H1 (cell line): Measurements from ENCODE around the gene DAB2IP. TPM values are rescaled to one million over a fixed set of nuclear protein-coding genes. Genes with fewer than 3 reads are reported as not detected.

Source experiments
- CTCF ChIA-PET: fragments of 300-600 bp; sonication (Branson Sonifier 250); formaldehyde crosslinking; loops from one replicate; lab custom pipeline; 2021; ENCODE audit not compliant: partially characterized antibody; lab: Charles Lee
- POLR2A ChIA-PET: fragments of 300-600 bp; sonication (Branson Sonifier 250); formaldehyde crosslinking; loops from one replicate; lab custom pipeline; 2021; ENCODE audit warnings: inconsistent platforms; ENCODE audit not compliant: partially characterized antibody; lab: Charles Lee
- DNase-seq, 2 experiments: peaks; one replicate each; pipeline versions ENCODE4 v3.0.0 to v3.0.0-alpha.2; 2010 to 2022; ENCODE audit warnings: low spot score in 2 of 2, low read depth in 1 of 2, mixed read lengths in 1 of 2
- FAIRE-seq: peaks from 2 replicates; lab custom pipeline; 2011; peaks lifted over from hg19 to GRCh38; lab: Jason Lieb, UNC
- H2AFZ ChIP-seq: 2 replicates; pipeline ENCODE4 v1.8.1; 2012; ENCODE audit warnings: low read length, inconsistent platforms
- H2AK5ac ChIP-seq: 2 replicates; pipeline ENCODE4 v1.6.1; 2013; ENCODE audit warnings: low read depth, low read length
- H2BK120ac ChIP-seq: replicated peaks from 2 replicates; pipeline ENCODE3; 2013; ENCODE audit warnings: low read depth, low read length, inconsistent platforms
- H2BK12ac ChIP-seq: 2 replicates; pipeline ENCODE4 v1.6.1; 2013; ENCODE audit warnings: low read depth, low read length
- H2BK15ac ChIP-seq: 2 replicates; pipeline ENCODE4 v1.6.1; 2013; ENCODE audit warnings: low read length
- H2BK20ac ChIP-seq: 2 replicates; pipeline ENCODE4 v1.6.1; 2013; ENCODE audit warnings: low read length
- H2BK5ac ChIP-seq: 2 replicates; pipeline ENCODE4 v1.6.1; 2013; ENCODE audit warnings: low read depth, low read length
- H3K14ac ChIP-seq: 2 replicates; pipeline ENCODE4 v1.6.1; 2013; ENCODE audit warnings: inconsistent platforms; ENCODE audit not compliant: insufficient read length
- H3K18ac ChIP-seq: 2 replicates; pipeline ENCODE4 v1.6.1; 2013; ENCODE audit warnings: low read length; ENCODE audit errors: extremely low read depth
- H3K23ac ChIP-seq: 2 replicates; pipeline ENCODE4 v1.6.1; 2013; ENCODE audit warnings: inconsistent platforms; ENCODE audit not compliant: insufficient read length
- H3K23me2 ChIP-seq: 2 replicates; pipeline ENCODE4 v1.6.1; 2013; ENCODE audit warnings: low read depth, low read length
- H3K27ac ChIP-seq: 2 replicates; pipeline ENCODE4 v1.6.1; 2011; ENCODE audit warnings: low read depth, low read length, inconsistent platforms
- H3K27me3 ChIP-seq, 4 experiments: replicated peaks in 1 of 4; 1 replicate in 1 of 4; 2 replicates in 3 of 4; pipeline versions ENCODE4 v1.6.1 to v1.8.1; 2011 to 2013; ENCODE audit warnings: low read length in 3 of 4, mild to moderate bottlenecking in 3 of 4, inconsistent platforms in 2 of 4, mixed read lengths in 2 of 4, moderate library complexity in 1 of 4; ENCODE audit not compliant: control insufficient read depth in 3 of 4, insufficient read depth in 3 of 4; ENCODE audit errors: extremely low read depth in 1 of 4
- H3K36me3 ChIP-seq, 4 experiments: 2 replicates each; pipeline versions ENCODE4 v1.6.1 to v1.8.1; 2011 to 2013; ENCODE audit warnings: mild to moderate bottlenecking in 4 of 4, low read length in 3 of 4, moderate library complexity in 2 of 4, control low read depth in 1 of 4, inconsistent platforms in 1 of 4; ENCODE audit not compliant: insufficient read depth in 4 of 4, control insufficient read depth in 2 of 4
- H3K4ac ChIP-seq: replicated peaks from 2 replicates; pipeline ENCODE3; 2013; ENCODE audit warnings: low read length, low read depth, mixed read lengths, inconsistent platforms; ENCODE audit not compliant: insufficient read length
- H3K4me1 ChIP-seq, 4 experiments: replicated peaks in 1 of 4; 1 replicate in 1 of 4; 2 replicates in 3 of 4; pipeline versions ENCODE4 v1.6.1 to v1.8.1; 2011 to 2013; ENCODE audit warnings: low read length in 3 of 4, inconsistent platforms in 2 of 4, mixed read lengths in 1 of 4; ENCODE audit not compliant: insufficient read depth in 4 of 4, control insufficient read depth in 3 of 4
- H3K4me2 ChIP-seq, 2 experiments: 2 replicates each; pipeline versions ENCODE4 v1.6.1 to v1.8.1; 2011 to 2013; ENCODE audit warnings: low read depth in 2 of 2, low read length in 2 of 2, control low read depth in 1 of 2, inconsistent platforms in 1 of 2, mild to moderate bottlenecking in 1 of 2; ENCODE audit not compliant: insufficient read depth in 1 of 2
- H3K4me3 ChIP-seq, 4 experiments: fragments of 200-600, 300-600 bp in 1 of 4; sonication (generic), shearing (Covaris generic), sonication (Bioruptor Twin) in 1 of 4; 2 replicates each; pipeline versions ENCODE4 v1.5.1 to v1.8.1; 2011 to 2016; ENCODE audit warnings: low read length in 4 of 4, low read depth in 3 of 4, control low read depth in 2 of 4, inconsistent platforms in 2 of 4, mild to moderate bottlenecking in 2 of 4, mixed read lengths in 1 of 4, moderate library complexity in 1 of 4; ENCODE audit not compliant: insufficient read depth in 2 of 4; ENCODE audit errors: extremely low read depth in 1 of 4
- H3K56ac ChIP-seq: replicated peaks from 2 replicates; pipeline ENCODE3; 2013; ENCODE audit warnings: low read depth, mild to moderate bottlenecking, mixed read lengths, low read length, inconsistent platforms; ENCODE audit not compliant: insufficient read length
- H3K79me1 ChIP-seq: 2 replicates; pipeline ENCODE4 v1.6.1; 2013; ENCODE audit warnings: low read depth, low read length, control low read depth
- H3K79me2 ChIP-seq, 2 experiments: 2 replicates each; pipeline versions ENCODE4 v1.6.1 to v1.8.1; 2012 to 2013; ENCODE audit warnings: low read length in 2 of 2, mild to moderate bottlenecking in 2 of 2, inconsistent platforms in 1 of 2; ENCODE audit not compliant: insufficient read depth in 2 of 2, control insufficient read depth in 1 of 2
- H3K9ac ChIP-seq, 4 experiments: replicated peaks in 1 of 4; 1 replicate in 1 of 4; 2 replicates in 3 of 4; pipeline versions ENCODE4 v1.6.1 to v1.8.1; 2011 to 2013; ENCODE audit warnings: low read depth in 3 of 4, low read length in 3 of 4, control low read depth in 2 of 4, mild to moderate bottlenecking in 2 of 4, moderate library complexity in 2 of 4, inconsistent platforms in 1 of 4; ENCODE audit errors: extremely low read depth in 1 of 4
- H3K9me3 ChIP-seq, 2 experiments: 2 replicates each; pipeline versions ENCODE4 v1.6.1 to v1.8.1; 2012 to 2013; ENCODE audit warnings: mild to moderate bottlenecking in 2 of 2, moderate library complexity in 2 of 2, control low read depth in 1 of 2, inconsistent platforms in 1 of 2, low read depth in 1 of 2, low read length in 1 of 2, mixed read lengths in 1 of 2; ENCODE audit not compliant: insufficient read depth in 2 of 2
- H4K20me1 ChIP-seq, 2 experiments: replicated peaks in 1 of 2; 2 replicates each; pipeline versions ENCODE3 to v1.8.1; 2011 to 2013; ENCODE audit warnings: inconsistent platforms in 2 of 2, low read length in 2 of 2, mild to moderate bottlenecking in 1 of 2; ENCODE audit not compliant: insufficient read depth in 2 of 2, control insufficient read depth in 1 of 2
- H4K5ac ChIP-seq: 2 replicates; pipeline ENCODE4 v1.6.1; 2013; ENCODE audit warnings: low read length, low read depth, mixed read lengths, inconsistent platforms; ENCODE audit not compliant: insufficient read length
- H4K8ac ChIP-seq: 2 replicates; pipeline ENCODE4 v1.8.0; 2013; ENCODE audit warnings: mild to moderate bottlenecking, moderate library complexity, low read length, inconsistent platforms; ENCODE audit not compliant: insufficient read depth; ENCODE audit errors: extremely low read depth
- H4K91ac ChIP-seq: replicated peaks from 2 replicates; pipeline ENCODE3; 2013; ENCODE audit warnings: low read length, mixed read lengths, inconsistent platforms; ENCODE audit not compliant: insufficient read length
- ASH2L ChIP-seq: fragments of 200-600, 300-600 bp; sonication (generic); IDR thresholded peaks from one replicate; pipeline ENCODE4 v1.7.1; 2017; ENCODE audit warnings: low read length
- CBX5 ChIP-seq: fragments of 300-800, 300-1000 bp; sonication (generic); IDR thresholded peaks from 2 replicates; pipeline ENCODE4 v1.7.1; 2016; ENCODE audit warnings: antibody characterized with exemption, low read length, low read depth
- CHD1 ChIP-seq: IDR thresholded peaks from 2 replicates; pipeline ENCODE4 v1.6.1; 2012; ENCODE audit warnings: low read depth, low read length, improper control_type of control experiment
- HDAC6 ChIP-seq: IDR thresholded peaks from one replicate; pipeline ENCODE4 v1.7.1; 2012; ENCODE audit warnings: low read depth, mild to moderate bottlenecking, inconsistent platforms, low read length, moderate library complexity
- NRF1 ChIP-seq: IDR thresholded peaks from 2 replicates; pipeline ENCODE4 v1.6.1; 2011; ENCODE audit warnings: mild to moderate bottlenecking, low read depth, low read length, improper control_type of control experiment
- POLR2AphosphoS5 ChIP-seq: IDR thresholded peaks from 2 replicates; pipeline ENCODE4 v1.6.1; 2011; ENCODE audit warnings: low read depth, low read length
- SAP30 ChIP-seq: fragments of 300-600 bp; sonication (generic); IDR thresholded peaks from 2 replicates; pipeline ENCODE4 v1.7.1; 2012; ENCODE audit warnings: low read length, moderate library complexity, mild to moderate bottlenecking, inconsistent platforms; ENCODE audit not compliant: insufficient read depth, insufficient replicate concordance
- TAF7 ChIP-seq: optimal IDR thresholded peaks from 2 replicates; pipeline ENCODE3; 2011; ENCODE audit warnings: low read depth, mild to moderate bottlenecking, inconsistent platforms, low read length, moderate library complexity, borderline replicate concordance
- YY1 ChIP-seq: IDR thresholded peaks from 2 replicates; pipeline ENCODE4 v1.6.1; 2011; ENCODE audit warnings: low read depth, mild to moderate bottlenecking, low read length
- WGBS, 2 experiments: shearing (Covaris generic) in 1 of 2; methylation state at CpG; one replicate each; pipeline versions ENCODE4 v1.1.6 to v1.1.7; 2013 to 2015; ENCODE audit warnings: low lambda C conversion rate in 2 of 2, mixed read lengths in 2 of 2, inconsistent platforms in 1 of 2, low coverage in 1 of 2, missing lambda C conversion rate in 1 of 2; ENCODE audit not compliant: insufficient replicate concordance in 2 of 2, insufficient coverage in 1 of 2, insufficient read length in 1 of 2; ENCODE audit errors: extremely low coverage in 1 of 2, missing lambda C conversion rate in 1 of 2; 5-methylcytosine and 5-hydroxymethylcytosine counted together
- polyA plus RNA-seq, 7 experiments: library from polyadenylated mRNA; depleted of rRNA in 3 of 7; stranded (reverse) in 5 of 7; unstranded in 2 of 7; fragments of >200 nt in 5 of 7; fragments of 200-250 nt in 2 of 7; gene quantifications; 1 replicate in 5 of 7; 2 replicates in 1 of 7; 4 replicates in 1 of 7; pipeline versions ENCODE4 v1.2.1 to v1.2.3, GENCODE V29; 2011 to 2013; ENCODE audit warnings: missing spikeins in 2 of 7, mixed read lengths in 2 of 7
- total RNA-seq: library from RNA; stranded (reverse); fragmentation: NEBNext Ultra II Directional; extraction: Animal tissue kit (Norgen Biotek cat#: 25700); gene quantifications from 2 replicates; pipeline ENCODE4 v1.2.1, GENCODE V29; 2021
- TF ChIP-seq, protein P1 (sequence below), 3 experiments: IDR thresholded peaks; 1 replicate in 2 of 3; 2 replicates in 1 of 3; pipeline versions ENCODE4 v1.5.1 to v1.6.1; 2011; ENCODE audit warnings: low read length in 3 of 3, mild to moderate bottlenecking in 3 of 3, inconsistent platforms in 2 of 3, low read depth in 1 of 3, moderate library complexity in 1 of 3; ENCODE audit not compliant: insufficient read depth in 1 of 3; ENCODE audit errors: control extremely low read depth in 1 of 3
- TF ChIP-seq, protein P2 (sequence below): IDR thresholded peaks from 2 replicates; pipeline ENCODE4 v1.6.1; 2012; ENCODE audit warnings: inconsistent platforms

Gene DAB2IP
- total and polyA plus RNA-seq, 2 of the 8 experiments (the other 6 are each of a cell fraction or from before 2014, with no cell fraction given): 19.7 to 39.5 TPM

DNA sequence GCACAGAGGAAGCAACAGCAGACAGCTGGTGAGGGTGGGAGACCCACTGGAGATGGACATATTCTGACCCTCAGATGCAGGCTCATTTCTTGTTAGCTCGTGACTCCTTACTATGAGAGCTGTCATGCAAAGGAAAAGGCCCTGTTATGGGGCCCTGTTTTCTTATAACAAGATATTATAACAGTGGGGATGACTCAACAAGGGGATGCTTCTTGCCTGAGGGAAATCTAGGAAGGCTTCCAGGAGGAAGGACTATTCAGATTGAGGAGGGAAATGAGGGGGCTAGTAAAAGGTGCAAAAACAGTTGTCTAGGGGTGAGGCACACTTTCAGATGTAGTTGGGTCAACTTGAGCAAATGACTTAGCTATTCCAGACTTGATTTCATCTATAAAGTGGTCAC is 83.0 kb downstream of the DAB2IP start:
- Histone ChIP-seq H2AK5ac (no peak overlapping the region), H3K27me3 (peaks cover 0 to 8% (median 4%) of the 10 kb centered on the region in 4 experiments; a peak in 4 of 7 replicates), H3K9ac (no peak overlapping the region), H3K4me3 (no peak overlapping the region), H4K20me1 (peaks cover 14 to 44% of the 10 kb centered on the region in 2 experiments), H3K27ac (no peak overlapping the region), H3K23me2 (peaks cover 11% of the 10 kb centered on the region), H3K79me1 (peaks cover 25% of the 10 kb centered on the region), H3K14ac (no peak overlapping the region), H4K8ac (no peak overlapping the region), H3K79me2 (peaks cover 0 to 37% of the 10 kb centered on the region in 2 experiments; a peak in 1 of 4 replicates), H3K23ac (no peak overlapping the region), H3K56ac (no peak overlapping the region), H2BK15ac (no peak overlapping the region), H3K4me1 (peaks cover 12 to 38% (median 31%) of the 10 kb centered on the region in 4 experiments), H2BK120ac (no peak overlapping the region), H3K18ac (no peak overlapping the region), H2AFZ (no peak overlapping the region), H3K4ac (no peak overlapping the region), H3K9me3 (no peaks in the 10 kb centered on the region), H4K5ac (no peak overlapping the region), H3K4me2 (no peak overlapping the region; a peak in 1 of 4 replicates), H4K91ac (no peak overlapping the region), H3K36me3 (no peaks in the 10 kb centered on the region), H2BK20ac (no peak overlapping the region), H2BK5ac (no peak overlapping the region), H2BK12ac (no peak overlapping the region; the same call in 1 of the 2 replicates)
- no peak for FAIRE-seq
- DNase-seq: no peak
- ChIA-PET CTCF (interaction anchor here (0.6 to 20.3 kb wide), 40 partner anchors 8 to 252 kb away, joined by 3 to 305 read pairs (median 5); no protein-coding TSS in a partner anchor), POLR2A (interaction anchor here (1.0 to 2.0 kb wide), 4 partner anchors 10 to 35 kb away, joined by 3 to 6 read pairs (median 4); no protein-coding TSS in a partner anchor)
- WGBS, 2 experiments: 89% methylated on average over 1 of the region's 1 CpG; no CpG with 5 or more reads in 1 of the 2 experiments
- no peak for TF ChIP-seq POLR2AphosphoS5
- no peak for TF ChIP-seq CHD1
- TF ChIP-seq, protein P1, sequence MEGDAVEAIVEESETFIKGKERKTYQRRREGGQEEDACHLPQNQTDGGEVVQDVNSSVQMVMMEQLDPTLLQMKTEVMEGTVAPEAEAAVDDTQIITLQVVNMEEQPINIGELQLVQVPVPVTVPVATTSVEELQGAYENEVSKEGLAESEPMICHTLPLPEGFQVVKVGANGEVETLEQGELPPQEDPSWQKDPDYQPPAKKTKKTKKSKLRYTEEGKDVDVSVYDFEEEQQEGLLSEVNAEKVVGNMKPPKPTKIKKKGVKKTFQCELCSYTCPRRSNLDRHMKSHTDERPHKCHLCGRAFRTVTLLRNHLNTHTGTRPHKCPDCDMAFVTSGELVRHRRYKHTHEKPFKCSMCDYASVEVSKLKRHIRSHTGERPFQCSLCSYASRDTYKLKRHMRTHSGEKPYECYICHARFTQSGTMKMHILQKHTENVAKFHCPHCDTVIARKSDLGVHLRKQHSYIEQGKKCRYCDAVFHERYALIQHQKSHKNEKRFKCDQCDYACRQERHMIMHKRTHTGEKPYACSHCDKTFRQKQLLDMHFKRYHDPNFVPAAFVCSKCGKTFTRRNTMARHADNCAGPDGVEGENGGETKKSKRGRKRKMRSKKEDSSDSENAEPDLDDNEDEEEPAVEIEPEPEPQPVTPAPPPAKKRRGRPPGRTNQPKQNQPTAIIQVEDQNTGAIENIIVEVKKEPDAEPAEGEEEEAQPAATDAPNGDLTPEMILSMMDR (IDR thresholded peaks at IDR 0.05; ENCODE audit: control extremely low read depth in 1 of 3, insufficient read depth in 1 of 3, low read depth in 1 of 3, low read length in 3 of 3): no peak
- no peak for TF ChIP-seq YY1
- TF ChIP-seq, protein P2, sequence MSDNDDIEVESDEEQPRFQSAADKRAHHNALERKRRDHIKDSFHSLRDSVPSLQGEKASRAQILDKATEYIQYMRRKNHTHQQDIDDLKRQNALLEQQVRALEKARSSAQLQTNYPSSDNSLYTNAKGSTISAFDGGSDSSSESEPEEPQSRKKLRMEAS: no peak
- TF ChIP-seq HDAC6: no peak
- TF ChIP-seq SAP30: no peak
- TF ChIP-seq NRF1: no peak
- no peak for TF ChIP-seq CBX5
- TF ChIP-seq ASH2L: no peak
- no peak for TF ChIP-seq TAF7
